Measurements from ENCODE around the gene AGFG1.

AGFG1 gene, protein sequence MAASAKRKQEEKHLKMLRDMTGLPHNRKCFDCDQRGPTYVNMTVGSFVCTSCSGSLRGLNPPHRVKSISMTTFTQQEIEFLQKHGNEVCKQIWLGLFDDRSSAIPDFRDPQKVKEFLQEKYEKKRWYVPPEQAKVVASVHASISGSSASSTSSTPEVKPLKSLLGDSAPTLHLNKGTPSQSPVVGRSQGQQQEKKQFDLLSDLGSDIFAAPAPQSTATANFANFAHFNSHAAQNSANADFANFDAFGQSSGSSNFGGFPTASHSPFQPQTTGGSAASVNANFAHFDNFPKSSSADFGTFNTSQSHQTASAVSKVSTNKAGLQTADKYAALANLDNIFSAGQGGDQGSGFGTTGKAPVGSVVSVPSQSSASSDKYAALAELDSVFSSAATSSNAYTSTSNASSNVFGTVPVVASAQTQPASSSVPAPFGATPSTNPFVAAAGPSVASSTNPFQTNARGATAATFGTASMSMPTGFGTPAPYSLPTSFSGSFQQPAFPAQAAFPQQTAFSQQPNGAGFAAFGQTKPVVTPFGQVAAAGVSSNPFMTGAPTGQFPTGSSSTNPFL

DNA sequence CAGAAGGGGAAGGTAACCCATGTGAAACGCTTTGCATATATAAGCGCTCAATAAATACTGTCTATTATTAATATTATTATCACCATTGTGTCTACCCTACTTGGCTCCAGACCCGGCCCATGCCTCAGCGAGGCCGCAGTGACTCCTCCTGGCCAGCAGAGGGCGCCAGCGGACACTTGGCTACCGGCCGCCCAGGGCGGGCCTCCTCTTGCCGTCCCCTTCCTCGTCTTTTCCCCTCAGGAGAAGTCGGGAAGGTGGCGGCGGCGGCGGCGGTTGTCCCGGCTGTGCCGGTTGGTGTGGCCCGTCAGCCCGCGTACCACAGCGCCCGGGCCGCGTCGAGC is at the start of gene AGFG1:
TSS of gene AGFG1 (plus strand) at position 233 of the 341 bp plus-strand sequence. CDS start 266 bp downstream, outside the sequence.
- Histone ChIP-seq H3K9me3 (ENCODE audit: control insufficient read depth, insufficient read depth, low read length) (no peaks in the 10 kb centered on the region), H3K4me1 (ENCODE audit: insufficient read depth, low read length) (peaks cover 18% of the 10 kb centered on the region), H3K9ac (ENCODE audit: low read depth, low read length) (peak within 1 kb of the TSS; percentile 82), H3K36me3 (ENCODE audit: insufficient read depth, low read length) (no peaks in the 10 kb centered on the region)

DNA sequence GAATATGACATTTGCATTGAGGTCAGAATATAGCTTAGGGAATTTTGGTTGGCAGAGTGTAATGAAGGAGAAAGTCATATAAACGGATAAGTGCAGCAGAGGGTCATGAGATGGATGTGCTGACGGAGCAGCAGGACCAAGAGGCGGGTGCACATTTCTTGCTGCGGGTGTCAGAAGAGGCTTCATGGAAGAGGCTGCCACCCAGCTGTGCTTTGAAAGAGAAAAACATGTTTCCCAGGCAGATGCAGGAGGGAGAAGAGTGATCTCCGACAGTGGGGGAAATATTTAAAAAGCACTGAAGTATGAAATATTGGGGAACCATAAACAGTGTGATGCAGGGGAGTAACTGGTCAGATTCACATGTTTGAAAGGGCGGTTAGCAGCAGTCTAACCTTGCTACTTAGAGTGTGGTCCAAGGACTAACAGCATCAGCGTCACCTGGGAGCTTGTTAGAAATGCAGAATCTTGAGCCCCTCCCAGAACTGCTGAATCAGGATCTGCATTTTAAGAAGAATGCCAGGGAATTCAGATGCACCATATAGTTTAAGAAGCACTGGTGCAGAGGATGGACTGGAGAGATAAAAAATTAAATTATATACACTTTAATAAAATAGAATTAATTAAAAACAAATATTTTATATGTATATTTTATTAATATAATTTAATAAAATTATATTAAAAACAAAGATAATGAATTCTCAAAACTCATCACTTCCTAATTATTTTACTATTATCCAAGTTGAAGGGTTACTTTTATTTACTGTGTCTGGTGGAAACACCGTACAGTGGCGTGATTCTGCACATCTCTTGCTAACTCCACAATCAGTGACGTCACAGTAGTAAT is 48.1 kb upstream of the AGFG1 start:
- Histone ChIP-seq H3K4me1 (ENCODE audit: insufficient read depth, low read length) (no peaks in the 10 kb centered on the region), H3K9ac (ENCODE audit: low read depth, low read length) (no peak overlapping the region), H3K9me3 (ENCODE audit: control insufficient read depth, insufficient read depth, low read length) (no peaks in the 10 kb centered on the region), H3K36me3 (ENCODE audit: insufficient read depth, low read length) (no peaks in the 10 kb centered on the region)

DNA sequence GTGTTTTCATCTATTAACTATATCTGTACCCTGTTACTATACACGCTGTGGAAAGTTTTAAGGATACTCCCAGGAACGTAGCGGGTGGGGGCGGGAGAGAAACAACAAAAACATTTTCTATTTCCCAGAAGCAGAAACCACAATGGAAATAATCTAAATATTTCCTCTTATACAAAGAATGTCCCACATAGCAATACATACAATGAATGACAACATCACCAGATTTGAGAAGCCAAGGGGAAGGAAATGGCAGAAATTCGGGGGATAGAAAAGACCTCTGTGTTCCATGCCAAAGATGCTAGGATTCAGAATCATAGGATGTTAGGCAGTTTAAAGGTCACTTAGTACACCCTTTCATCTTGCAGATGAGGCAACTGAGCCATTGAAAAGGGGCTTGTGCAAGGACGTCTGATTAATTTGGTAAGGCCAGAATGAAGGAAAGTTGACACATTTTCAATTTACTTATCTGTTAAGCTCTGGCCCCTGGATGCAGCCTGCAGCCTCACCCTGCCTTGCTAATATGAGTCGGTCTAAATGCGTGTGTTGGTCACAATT is 43.1 kb upstream of the AGFG1 start:
- Histone ChIP-seq H3K36me3 (ENCODE audit: insufficient read depth, low read length) (no peaks in the 10 kb centered on the region), H3K9ac (ENCODE audit: low read depth, low read length) (no peak overlapping the region), H3K9me3 (ENCODE audit: control insufficient read depth, insufficient read depth, low read length) (peaks cover 12% of the 10 kb centered on the region), H3K4me1 (ENCODE audit: insufficient read depth, low read length) (no peaks in the 10 kb centered on the region)

DNA sequence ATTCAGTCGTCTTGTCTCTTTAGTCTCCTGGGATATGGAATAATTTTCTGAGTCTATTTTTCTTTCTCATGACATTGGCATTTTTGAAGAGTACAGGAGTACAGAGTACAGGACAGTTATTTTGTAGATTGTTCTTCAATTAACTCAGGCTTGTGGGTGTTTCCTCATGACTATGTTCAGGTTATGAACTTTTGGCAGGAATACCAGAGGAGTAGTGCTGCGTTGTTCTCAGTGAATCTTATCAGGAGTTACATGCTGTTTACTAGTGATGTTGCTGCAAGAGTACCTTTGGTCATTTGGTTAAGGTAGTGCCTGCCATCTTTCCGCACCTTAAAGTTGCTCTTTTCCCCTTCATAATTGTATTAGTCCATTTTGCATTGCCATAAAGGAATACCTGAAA is 41.3 kb upstream of the AGFG1 start:
- Histone ChIP-seq H3K9me3 (ENCODE audit: control insufficient read depth, insufficient read depth, low read length) (peaks cover 12% of the 10 kb centered on the region), H3K36me3 (ENCODE audit: insufficient read depth, low read length) (no peaks in the 10 kb centered on the region), H3K9ac (ENCODE audit: low read depth, low read length) (no peak overlapping the region), H3K4me1 (ENCODE audit: insufficient read depth, low read length) (no peaks in the 10 kb centered on the region)

DNA sequence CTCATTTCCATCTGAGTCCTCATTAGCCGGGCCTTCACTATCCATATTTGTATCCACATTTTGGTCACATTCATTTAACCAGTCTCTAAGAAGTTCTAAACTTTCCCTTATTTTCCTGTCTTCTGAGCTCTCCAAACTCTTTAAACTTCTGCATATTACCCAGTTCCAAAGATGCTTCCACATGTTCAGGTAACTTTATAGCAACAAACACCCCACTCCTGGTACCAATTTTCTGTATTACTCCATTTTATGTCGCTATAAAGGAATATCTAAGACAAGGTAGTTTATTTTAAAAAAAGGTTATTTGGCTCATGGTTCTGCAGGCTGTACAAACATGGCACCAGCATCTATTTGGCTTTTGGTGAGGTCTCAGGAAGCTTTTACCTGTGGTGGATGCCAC is 38.8 kb upstream of the AGFG1 start:
- Histone ChIP-seq H3K9ac (ENCODE audit: low read depth, low read length) (no peak overlapping the region), H3K4me1 (ENCODE audit: insufficient read depth, low read length) (no peaks in the 10 kb centered on the region), H3K9me3 (ENCODE audit: control insufficient read depth, insufficient read depth, low read length) (peaks cover 12% of the 10 kb centered on the region), H3K36me3 (ENCODE audit: insufficient read depth, low read length) (no peaks in the 10 kb centered on the region)

DNA sequence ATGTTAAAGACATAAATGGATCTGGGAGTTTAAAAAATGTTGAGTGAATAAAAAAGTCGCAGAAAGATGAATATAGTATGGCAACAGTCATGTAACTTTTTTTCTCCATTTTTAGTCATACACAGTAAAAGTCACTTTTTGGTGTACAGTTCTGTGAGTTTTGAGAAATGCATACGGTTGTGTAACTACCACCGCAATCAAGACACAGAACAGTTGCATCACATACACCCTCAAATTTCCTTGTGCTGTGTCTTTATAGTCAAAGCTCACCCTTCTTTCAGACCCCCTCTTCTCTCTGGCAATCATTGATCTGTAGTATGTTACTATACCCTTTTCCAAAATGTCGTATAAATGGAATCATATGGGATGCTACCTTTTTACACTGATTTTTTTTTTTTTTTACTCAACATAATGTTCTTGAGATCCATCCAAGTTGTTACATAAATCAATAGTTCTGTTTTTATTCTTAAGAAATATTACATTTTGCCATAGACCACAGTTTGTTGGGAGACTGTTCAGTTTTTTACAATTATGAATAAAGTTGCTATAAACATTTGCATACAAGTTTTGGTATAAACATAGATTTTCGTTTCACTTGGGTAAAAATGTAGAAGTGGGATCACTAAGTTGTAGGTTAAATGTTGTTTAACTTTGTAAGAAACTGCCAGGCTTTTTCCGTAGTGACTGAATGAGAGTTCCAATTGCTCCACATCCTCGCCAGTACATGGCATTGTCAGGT is 35.4 kb upstream of the AGFG1 start:
- peaks cover 12% of the 10 kb centered on the region for H3K9me3 ChIP-seq (ENCODE audit: control insufficient read depth, insufficient read depth, low read length)
- no peak overlapping the region for H3K9ac ChIP-seq (ENCODE audit: low read depth, low read length)
- H3K4me1 ChIP-seq (ENCODE audit: insufficient read depth, low read length) = no peaks in the 10 kb centered on the region
- H3K36me3 ChIP-seq (ENCODE audit: insufficient read depth, low read length) = no peaks in the 10 kb centered on the region

DNA sequence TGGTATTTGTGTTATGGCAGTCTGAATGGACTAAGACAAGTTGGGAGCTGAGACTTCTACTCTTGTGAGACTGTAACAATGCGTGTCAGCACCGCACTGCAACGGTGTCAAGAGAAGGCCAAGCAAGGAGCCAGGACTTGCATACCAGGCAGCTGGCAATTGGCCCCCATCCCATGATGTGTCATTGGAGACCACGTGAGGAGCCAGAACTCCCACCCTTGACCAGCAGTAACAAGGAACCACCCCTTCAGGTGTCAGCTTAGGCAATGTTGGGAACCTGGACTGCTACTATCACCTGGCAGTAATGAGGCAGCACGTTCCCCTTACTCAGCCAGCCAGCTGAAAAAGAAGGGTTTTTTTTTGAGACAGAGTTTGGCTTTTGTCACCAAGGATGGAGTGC is 32.7 kb upstream of the AGFG1 start:
- H3K36me3 ChIP-seq (ENCODE audit: insufficient read depth, low read length) = no peaks in the 10 kb centered on the region
- H3K4me1 ChIP-seq (ENCODE audit: insufficient read depth, low read length) = peaks cover 4% of the 10 kb centered on the region; the same call in 1 of the 2 replicates
- no peaks in the 10 kb centered on the region for H3K9me3 ChIP-seq (ENCODE audit: control insufficient read depth, insufficient read depth, low read length)
- H3K9ac ChIP-seq (ENCODE audit: low read depth, low read length) = no peak overlapping the region

DNA sequence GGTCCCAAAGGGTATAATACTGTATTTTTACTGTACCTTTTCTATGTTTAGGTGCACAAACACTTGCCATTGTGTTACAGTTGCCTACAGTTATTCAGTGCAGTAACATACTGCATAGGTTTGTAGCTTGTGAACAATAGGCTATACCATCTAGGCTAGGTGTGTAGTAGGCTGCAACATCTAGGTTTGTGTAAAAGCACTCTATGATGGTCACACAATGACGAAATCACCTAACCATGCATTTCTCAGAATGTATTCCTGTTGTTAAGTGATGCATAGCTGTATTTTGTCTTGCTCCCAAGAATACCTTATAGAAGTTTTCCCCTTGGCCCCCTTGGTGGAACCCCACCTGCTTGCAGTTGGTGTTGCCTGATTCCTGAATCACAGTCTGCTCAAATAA is 29.3 kb upstream of the AGFG1 start:
- H3K9ac ChIP-seq (ENCODE audit: low read depth, low read length) = no peak overlapping the region
- H3K4me1 ChIP-seq (ENCODE audit: insufficient read depth, low read length) = peaks cover 8% of the 10 kb centered on the region; the same call in 1 of the 2 replicates
- H3K36me3 ChIP-seq (ENCODE audit: insufficient read depth, low read length) = no peaks in the 10 kb centered on the region
- H3K9me3 ChIP-seq (ENCODE audit: control insufficient read depth, insufficient read depth, low read length) = no peaks in the 10 kb centered on the region

DNA sequence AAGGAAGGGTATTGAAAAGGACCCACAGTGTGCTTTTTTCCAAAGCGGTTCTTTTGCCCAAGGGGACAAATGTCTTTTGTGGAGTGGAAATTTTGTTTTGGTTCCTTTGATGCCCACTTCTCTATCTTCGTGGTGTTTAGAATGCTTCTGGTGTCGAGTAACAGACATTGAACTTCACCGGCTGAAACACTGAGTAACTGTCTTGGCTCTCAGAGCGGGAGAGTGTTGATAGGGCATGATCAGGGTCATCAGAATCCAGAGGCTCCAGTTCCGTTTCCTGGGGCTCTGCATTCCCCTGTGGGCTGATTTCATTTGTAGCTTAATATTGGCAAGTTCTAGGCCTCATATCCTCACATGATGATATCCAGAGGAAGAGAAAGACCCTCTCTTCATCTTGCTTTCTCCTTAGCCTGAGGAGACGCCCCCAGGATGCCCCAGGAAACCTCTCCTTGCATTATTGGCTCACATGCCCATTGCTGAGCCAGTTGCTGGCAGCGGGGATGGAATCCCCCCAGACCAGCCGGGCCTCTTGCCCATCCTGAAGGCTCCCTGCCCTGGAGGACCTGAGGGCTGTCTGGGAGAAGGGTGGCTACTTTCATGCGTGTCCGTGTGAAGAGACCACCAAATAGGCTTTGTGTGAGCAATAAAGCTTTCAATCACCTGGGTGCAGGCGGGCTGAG is 27.9 kb upstream of the AGFG1 start:
- Histone ChIP-seq H3K9ac (ENCODE audit: low read depth, low read length) (no peak overlapping the region), H3K9me3 (ENCODE audit: control insufficient read depth, insufficient read depth, low read length) (no peaks in the 10 kb centered on the region), H3K36me3 (ENCODE audit: insufficient read depth, low read length) (no peaks in the 10 kb centered on the region), H3K4me1 (ENCODE audit: insufficient read depth, low read length) (peaks cover 8% of the 10 kb centered on the region; the same call in 1 of the 2 replicates)

DNA sequence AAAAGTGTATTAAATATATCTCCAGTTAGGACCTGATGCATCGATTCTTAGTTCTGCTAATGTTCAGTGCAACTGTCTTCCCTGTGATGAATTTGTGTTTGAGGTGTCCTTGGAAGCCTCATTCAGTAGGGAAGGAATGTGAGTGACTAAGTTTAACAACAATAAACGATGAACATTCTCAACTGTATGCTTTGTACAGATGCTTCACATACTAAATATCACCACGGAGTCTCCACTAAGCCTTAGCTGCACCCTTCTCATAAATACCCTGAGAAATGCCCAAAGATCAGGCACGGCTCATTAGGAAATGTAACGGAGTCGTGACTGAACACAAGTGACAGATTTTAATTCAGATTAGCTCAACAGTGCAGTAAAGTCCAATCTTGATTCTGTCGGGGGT is 24.4 kb upstream of the AGFG1 start:
- H3K4me1 ChIP-seq (ENCODE audit: insufficient read depth, low read length) = peaks cover 8% of the 10 kb centered on the region; the same call in 1 of the 2 replicates
- H3K36me3 ChIP-seq (ENCODE audit: insufficient read depth, low read length) = no peaks in the 10 kb centered on the region
- H3K9me3 ChIP-seq (ENCODE audit: control insufficient read depth, insufficient read depth, low read length) = no peaks in the 10 kb centered on the region
- H3K9ac ChIP-seq (ENCODE audit: low read depth, low read length) = no peak overlapping the region

DNA sequence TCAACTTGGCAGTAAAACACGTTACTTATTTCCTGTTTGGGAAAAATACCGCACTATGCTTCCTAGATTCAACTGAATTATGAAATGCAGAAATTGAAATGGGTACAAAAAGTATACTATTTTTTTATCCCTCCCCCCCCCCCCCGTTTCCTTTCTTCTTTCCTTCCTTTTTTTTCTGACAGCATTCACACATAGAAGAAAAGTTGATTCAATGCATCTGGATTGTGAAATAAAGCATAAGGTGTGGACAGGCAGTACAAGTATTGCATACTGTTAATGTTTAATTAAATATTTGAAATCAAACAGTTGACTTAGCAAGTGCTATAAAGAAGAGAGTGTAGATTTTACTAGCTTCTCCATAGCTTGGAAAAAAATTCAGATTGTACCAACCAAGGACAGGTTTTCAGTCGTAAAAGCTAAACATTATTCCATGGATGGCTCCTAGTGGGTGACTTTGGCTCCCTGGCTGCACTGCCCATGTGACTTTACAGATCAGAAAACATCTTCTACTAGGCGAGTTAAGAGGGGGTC is 21.6 kb upstream of the AGFG1 start:
- H3K9ac ChIP-seq (ENCODE audit: low read depth, low read length) = no peak overlapping the region
- H3K36me3 ChIP-seq (ENCODE audit: insufficient read depth, low read length) = no peaks in the 10 kb centered on the region
- no peaks in the 10 kb centered on the region for H3K9me3 ChIP-seq (ENCODE audit: control insufficient read depth, insufficient read depth, low read length)
- peaks cover 14% of the 10 kb centered on the region; the same call in 1 of the 2 replicates for H3K4me1 ChIP-seq (ENCODE audit: insufficient read depth, low read length)

DNA sequence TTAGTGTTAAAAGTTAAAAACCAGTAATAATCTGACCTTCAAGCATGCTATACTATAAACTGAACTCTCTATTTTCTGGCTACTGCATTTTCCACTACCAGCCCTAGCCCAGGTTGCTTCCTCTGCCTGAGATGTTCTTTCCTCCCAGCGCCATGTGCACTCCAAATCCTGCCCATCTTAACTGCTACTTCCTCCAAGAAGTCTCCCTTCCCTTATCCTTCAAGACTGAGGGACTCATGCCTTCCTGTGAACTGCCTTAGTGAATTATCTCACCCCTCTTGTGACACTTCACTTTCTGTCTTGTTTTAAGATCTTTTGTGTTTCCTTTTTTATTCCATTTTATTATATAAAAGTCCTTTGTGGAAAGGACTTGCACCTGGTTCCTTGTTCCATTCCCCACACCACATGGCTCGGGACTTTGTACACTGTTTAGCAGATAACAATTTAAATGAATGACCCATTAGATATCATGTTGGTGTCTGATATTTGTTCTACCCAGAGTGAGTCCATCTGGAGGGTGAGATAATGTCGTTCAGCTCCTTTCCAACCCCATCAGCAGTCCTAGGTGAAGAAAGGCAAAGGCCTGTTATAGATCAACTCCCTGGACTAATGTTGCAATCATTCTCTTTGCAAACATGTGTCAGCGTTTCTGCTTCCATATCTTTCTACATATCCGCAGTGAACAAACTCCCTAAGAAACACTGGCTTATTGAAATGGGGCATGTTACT is 20.9 kb upstream of the AGFG1 start:
- Histone ChIP-seq H3K9me3 (ENCODE audit: control insufficient read depth, insufficient read depth, low read length) (no peaks in the 10 kb centered on the region), H3K36me3 (ENCODE audit: insufficient read depth, low read length) (no peaks in the 10 kb centered on the region), H3K9ac (ENCODE audit: low read depth, low read length) (no peak overlapping the region), H3K4me1 (ENCODE audit: insufficient read depth, low read length) (peaks cover 15% of the 10 kb centered on the region)

DNA sequence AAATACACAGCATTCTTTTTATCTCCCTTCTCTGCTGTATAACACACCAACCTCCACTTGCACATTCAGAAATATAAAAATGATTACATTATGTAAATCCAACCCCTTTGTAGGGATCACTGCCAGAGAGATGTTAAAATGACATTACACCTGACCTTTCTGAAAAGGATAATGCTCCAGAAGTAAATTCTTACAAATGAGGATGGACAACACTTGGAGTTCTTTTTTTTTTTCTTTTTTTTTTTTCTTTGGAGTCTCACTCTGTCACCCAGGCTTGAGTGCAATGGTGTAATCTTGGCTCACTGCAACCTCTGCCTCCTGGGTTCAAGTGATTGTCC is 20.3 kb upstream of the AGFG1 start:
- Histone ChIP-seq H3K9ac (ENCODE audit: low read depth, low read length) (no peak overlapping the region), H3K4me1 (ENCODE audit: insufficient read depth, low read length) (peaks cover 15% of the 10 kb centered on the region), H3K9me3 (ENCODE audit: control insufficient read depth, insufficient read depth, low read length) (no peaks in the 10 kb centered on the region), H3K36me3 (ENCODE audit: insufficient read depth, low read length) (no peaks in the 10 kb centered on the region)

Measured in ES-I3 (cell line).